ENCODE data around the gene PLCB1. TPM values are rescaled to one million over a fixed set of nuclear protein-coding genes. Genes with fewer than 3 reads are reported as not detected.

The PLCB1 gene
- total RNA-seq, 1 donor, result 13.4 TPM

- no peaks in the 10 kb centered on the region for H3K36me3 ChIP-seq (ENCODE audit: insufficient read depth, low read length)
- no peak overlapping the region for H2AFZ ChIP-seq (ENCODE audit: low read length)
- no peak overlapping the region for H3K4me3 ChIP-seq (ENCODE audit: insufficient read depth, low read length)
- DNase-seq (ENCODE audit: insufficient read length, low spot score, missing footprints), result no peak
- no peaks in the 10 kb centered on the region for H3K4me1 ChIP-seq (ENCODE audit: insufficient read depth, low read length)
- no peak overlapping the region for H3K4me2 ChIP-seq (ENCODE audit: insufficient read depth, low read length)
- TF ChIP-seq, protein P1, sequence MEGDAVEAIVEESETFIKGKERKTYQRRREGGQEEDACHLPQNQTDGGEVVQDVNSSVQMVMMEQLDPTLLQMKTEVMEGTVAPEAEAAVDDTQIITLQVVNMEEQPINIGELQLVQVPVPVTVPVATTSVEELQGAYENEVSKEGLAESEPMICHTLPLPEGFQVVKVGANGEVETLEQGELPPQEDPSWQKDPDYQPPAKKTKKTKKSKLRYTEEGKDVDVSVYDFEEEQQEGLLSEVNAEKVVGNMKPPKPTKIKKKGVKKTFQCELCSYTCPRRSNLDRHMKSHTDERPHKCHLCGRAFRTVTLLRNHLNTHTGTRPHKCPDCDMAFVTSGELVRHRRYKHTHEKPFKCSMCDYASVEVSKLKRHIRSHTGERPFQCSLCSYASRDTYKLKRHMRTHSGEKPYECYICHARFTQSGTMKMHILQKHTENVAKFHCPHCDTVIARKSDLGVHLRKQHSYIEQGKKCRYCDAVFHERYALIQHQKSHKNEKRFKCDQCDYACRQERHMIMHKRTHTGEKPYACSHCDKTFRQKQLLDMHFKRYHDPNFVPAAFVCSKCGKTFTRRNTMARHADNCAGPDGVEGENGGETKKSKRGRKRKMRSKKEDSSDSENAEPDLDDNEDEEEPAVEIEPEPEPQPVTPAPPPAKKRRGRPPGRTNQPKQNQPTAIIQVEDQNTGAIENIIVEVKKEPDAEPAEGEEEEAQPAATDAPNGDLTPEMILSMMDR (IDR thresholded peaks at IDR 0.05; ENCODE audit: extremely low read depth, low read depth, low read length), result no peak
- H4K20me1 ChIP-seq (ENCODE audit: insufficient read depth, low read length), result no peaks in the 10 kb centered on the region
- H3K79me2 ChIP-seq (ENCODE audit: insufficient read depth, low read length), result no peaks in the 10 kb centered on the region
- no peak overlapping the region for H3K27ac ChIP-seq (ENCODE audit: low read depth, low read length)
- H3K9me3 ChIP-seq (ENCODE audit: low read depth, low read length), result no peaks in the 10 kb centered on the region
- no peaks in the 10 kb centered on the region for H3K27me3 ChIP-seq (ENCODE audit: insufficient read depth, low read length)
Observed at GRCh38 chr20:8805737-8806442, 673.8 kb downstream of the PLCB1 start.

DNA sequence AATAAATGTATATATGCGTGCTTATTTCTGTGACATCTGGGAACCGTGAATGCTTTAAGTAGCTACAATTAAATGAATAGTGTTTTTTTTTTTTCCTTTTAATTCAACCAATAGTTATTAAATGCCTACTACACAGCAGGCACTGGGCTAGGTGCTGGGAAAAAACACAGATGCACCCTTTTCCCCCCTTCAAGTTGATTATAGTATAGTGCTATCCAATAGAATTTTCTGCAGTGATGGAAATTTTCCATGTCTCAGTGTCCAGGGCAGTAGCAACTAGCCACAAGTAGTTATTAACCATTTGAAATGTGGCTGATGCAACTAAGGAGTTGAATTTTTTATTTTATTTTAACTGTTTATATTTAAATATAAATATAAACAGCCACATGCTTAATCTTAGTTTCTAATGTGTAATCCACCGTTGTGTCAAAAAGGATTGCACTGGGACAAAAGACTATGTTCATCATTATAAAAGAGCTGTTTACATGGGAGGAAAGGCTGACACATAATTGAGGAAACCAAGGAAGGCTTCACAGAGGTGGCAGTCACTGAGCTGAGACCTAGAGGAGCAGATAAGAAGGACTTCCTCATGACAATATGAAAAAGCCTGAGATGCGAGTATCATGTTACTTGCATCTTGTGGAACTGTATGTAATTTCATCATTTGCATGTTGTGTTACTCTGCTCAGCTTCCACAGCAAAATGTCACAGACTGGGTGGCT, 675.6 kb downstream of the PLCB1 start:
- Histone ChIP-seq H3K36me3 (ENCODE audit: insufficient read depth, low read length) (no peaks in the 10 kb centered on the region), H4K20me1 (ENCODE audit: insufficient read depth, low read length) (no peaks in the 10 kb centered on the region), H3K4me3 (ENCODE audit: insufficient read depth, low read length) (no peak overlapping the region), H3K27me3 (ENCODE audit: insufficient read depth, low read length) (no peaks in the 10 kb centered on the region), H3K4me2 (ENCODE audit: insufficient read depth, low read length) (no peak overlapping the region), H3K79me2 (ENCODE audit: insufficient read depth, low read length) (no peaks in the 10 kb centered on the region), H3K9me3 (ENCODE audit: low read depth, low read length) (no peaks in the 10 kb centered on the region), H3K4me1 (ENCODE audit: insufficient read depth, low read length) (no peaks in the 10 kb centered on the region), H2AFZ (ENCODE audit: low read length) (no peak overlapping the region), H3K27ac (ENCODE audit: low read depth, low read length) (no peak overlapping the region)
- TF ChIP-seq, protein P1 (IDR thresholded peaks at IDR 0.05; ENCODE audit: extremely low read depth, low read depth, low read length), result no peak
- DNase-seq (ENCODE audit: insufficient read length, low spot score, missing footprints), result no peak

DNA sequence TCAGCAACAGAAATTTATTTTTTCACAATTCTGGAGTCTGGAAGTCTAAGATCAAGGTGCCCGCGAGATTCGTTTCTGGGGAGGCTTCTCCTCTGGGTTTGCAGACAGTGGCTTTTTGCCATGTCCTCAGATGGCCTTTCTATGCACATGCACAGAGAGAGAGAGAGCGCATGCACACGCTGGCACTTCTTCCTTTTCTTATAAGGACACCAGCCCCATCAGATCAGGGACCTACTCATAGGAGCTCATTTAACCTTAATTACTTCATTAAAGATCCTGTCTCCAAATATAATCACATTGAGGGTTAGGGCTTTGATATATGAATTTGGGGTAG, 676.1 kb downstream of the PLCB1 start:
- no peak for DNase-seq (ENCODE audit: insufficient read length, low spot score, missing footprints)
- TF ChIP-seq, protein P1 (IDR thresholded peaks at IDR 0.05; ENCODE audit: extremely low read depth, low read depth, low read length), result no peak
- H2AFZ ChIP-seq (ENCODE audit: low read length), result no peak overlapping the region

More for the DNA sequence above, 676.1 kb downstream of the PLCB1 start:
- no peaks in the 10 kb centered on the region for H3K9me3 ChIP-seq (ENCODE audit: low read depth, low read length)
- no peak overlapping the region for H3K4me2 ChIP-seq (ENCODE audit: insufficient read depth, low read length)
- H3K79me2 ChIP-seq (ENCODE audit: insufficient read depth, low read length), result no peaks in the 10 kb centered on the region
- no peak overlapping the region for H3K27ac ChIP-seq (ENCODE audit: low read depth, low read length)
- no peaks in the 10 kb centered on the region for H3K36me3 ChIP-seq (ENCODE audit: insufficient read depth, low read length)
- H4K20me1 ChIP-seq (ENCODE audit: insufficient read depth, low read length), result no peaks in the 10 kb centered on the region
- no peaks in the 10 kb centered on the region for H3K27me3 ChIP-seq (ENCODE audit: insufficient read depth, low read length)
- peaks cover 3% of the 10 kb centered on the region for H3K4me1 ChIP-seq (ENCODE audit: insufficient read depth, low read length)
- no peak overlapping the region for H3K4me3 ChIP-seq (ENCODE audit: insufficient read depth, low read length)
